Kidney epithelial cell (primary cell): Measurements from ENCODE around the gene DDAH1. TPM values are rescaled to one million over a fixed set of nuclear protein-coding genes. Genes with fewer than 3 reads are reported as not detected.
"Not testable (repeated sequence)": the region's sequence is repeated elsewhere in the genome, so short reads cannot be mapped to it uniquely, and the experiment has no call there.

Experiments
- DNase-seq: peaks from one replicate; pipeline ENCODE4 v3.0.0-alpha.2; 2010; ENCODE audit warnings: low read depth
- H3K27me3 ChIP-seq: 2 replicates; pipeline ENCODE4 v1.6.0; 2011; ENCODE audit warnings: low read length; ENCODE audit not compliant: control insufficient read depth, insufficient read depth
- H3K36me3 ChIP-seq: 2 replicates; pipeline ENCODE4 v1.5.1; 2011; ENCODE audit warnings: low read length; ENCODE audit not compliant: control insufficient read depth, insufficient read depth
- H3K4me3 ChIP-seq: 2 replicates; pipeline ENCODE4 v1.5.1; 2011; ENCODE audit warnings: low read depth, mild to moderate bottlenecking, control low read depth, low read length
- total RNA-seq: library from RNA; depleted of rRNA; stranded (reverse); fragments of >200 nt; gene quantifications from 2 replicates; pipeline ENCODE4 v1.2.3, GENCODE V29; 2015
- TF ChIP-seq, protein P1 (sequence below): IDR thresholded peaks from 2 replicates; pipeline ENCODE4 v1.5.1; 2011; ENCODE audit warnings: mild to moderate bottlenecking, moderate library complexity, low read length, control low read depth, inconsistent platforms; ENCODE audit not compliant: insufficient read depth, poor library complexity, severe bottlenecking

Gene DDAH1
- 32.6 and 33.4 TPM in 2 replicates for total RNA-seq

DNA sequence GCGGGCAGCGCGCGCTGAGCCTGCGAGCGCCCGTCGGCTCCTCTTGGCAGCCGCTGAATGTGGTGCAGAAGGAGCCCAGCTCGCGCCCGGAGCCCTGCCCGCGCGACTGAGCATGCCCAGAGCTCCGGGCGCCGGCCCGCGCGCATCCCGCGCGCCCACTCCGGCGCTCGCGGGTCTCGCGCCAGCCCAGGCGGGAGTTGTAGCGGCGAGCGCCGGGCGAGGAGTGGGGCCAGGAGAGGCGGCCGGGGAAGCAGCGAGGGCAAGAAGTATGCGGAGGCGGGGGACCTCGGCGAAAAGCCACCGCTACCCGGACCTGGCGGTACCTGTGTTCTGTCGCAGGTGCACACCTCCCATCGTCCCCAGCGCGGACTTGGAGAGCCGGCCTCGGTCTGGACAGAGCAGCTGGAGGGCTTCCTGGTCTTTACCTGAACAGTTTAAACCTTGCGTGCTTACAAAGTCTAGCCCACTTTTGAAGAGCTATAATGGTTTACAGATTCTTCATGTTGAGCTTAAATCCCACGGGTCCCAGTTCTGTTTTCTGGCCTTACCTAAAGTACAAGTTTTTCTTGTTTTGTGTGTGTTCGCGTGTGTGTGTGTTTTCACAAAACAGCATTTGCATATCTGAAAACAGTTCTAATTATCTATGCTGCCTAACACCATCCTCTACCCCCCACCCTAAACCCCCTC is at the start of gene DDAH1:
Gene DDAH1 (minus strand): TSS at position 61 of the 687 bp plus-strand sequence. CDS start 114 bp downstream, outside the sequence.
- no peak for DNase-seq
- Histone ChIP-seq H3K4me3 (peak within 1 kb of the TSS; percentile 78), H3K36me3 (no peaks in the 10 kb centered on the region), H3K27me3 (no peaks in the 10 kb centered on the region)
- TF ChIP-seq, protein P1, sequence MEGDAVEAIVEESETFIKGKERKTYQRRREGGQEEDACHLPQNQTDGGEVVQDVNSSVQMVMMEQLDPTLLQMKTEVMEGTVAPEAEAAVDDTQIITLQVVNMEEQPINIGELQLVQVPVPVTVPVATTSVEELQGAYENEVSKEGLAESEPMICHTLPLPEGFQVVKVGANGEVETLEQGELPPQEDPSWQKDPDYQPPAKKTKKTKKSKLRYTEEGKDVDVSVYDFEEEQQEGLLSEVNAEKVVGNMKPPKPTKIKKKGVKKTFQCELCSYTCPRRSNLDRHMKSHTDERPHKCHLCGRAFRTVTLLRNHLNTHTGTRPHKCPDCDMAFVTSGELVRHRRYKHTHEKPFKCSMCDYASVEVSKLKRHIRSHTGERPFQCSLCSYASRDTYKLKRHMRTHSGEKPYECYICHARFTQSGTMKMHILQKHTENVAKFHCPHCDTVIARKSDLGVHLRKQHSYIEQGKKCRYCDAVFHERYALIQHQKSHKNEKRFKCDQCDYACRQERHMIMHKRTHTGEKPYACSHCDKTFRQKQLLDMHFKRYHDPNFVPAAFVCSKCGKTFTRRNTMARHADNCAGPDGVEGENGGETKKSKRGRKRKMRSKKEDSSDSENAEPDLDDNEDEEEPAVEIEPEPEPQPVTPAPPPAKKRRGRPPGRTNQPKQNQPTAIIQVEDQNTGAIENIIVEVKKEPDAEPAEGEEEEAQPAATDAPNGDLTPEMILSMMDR = no peak

DNA sequence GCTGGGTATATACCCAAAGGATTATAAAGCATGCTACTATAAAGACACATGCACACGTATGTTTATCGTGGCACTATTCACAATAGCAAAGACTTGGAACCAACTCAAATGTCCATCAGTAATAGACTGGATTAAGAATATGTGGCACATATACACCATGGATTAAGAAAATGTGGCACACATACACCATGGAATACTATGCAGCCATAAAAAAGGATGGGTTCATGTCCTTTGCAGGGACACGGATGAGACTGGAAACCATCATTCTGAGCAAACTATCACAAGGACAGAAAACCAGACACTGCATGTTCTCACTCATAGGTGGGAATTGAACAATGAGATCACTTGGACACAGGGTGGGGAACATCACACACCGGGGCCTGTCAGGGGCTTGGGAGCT is 49.0 kb upstream of the DDAH1 start:
- H3K36me3 ChIP-seq, H3K27me3 ChIP-seq, DNase-seq, H3K4me3 ChIP-seq: not testable (repeated sequence)

DNA sequence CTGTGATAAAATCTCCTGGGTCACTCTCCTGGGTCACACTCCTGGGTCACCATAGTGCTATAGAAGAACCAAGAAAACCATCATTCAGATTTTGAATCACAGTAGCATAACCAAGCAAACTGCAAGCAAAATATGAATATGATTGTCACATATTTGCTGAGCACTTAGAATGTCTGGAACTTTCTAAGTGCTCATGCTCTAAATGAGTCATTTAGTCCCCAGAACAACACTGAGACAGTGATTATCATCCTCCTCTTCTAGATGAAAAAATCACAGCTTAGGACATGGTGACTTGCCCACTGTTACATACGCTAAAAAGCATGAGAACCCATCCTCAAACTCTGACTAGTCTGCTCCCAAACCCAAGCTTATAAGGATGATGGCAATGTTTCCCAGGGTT is 39.5 kb upstream of the DDAH1 start:
- Histone ChIP-seq H3K27me3 (no peaks in the 10 kb centered on the region), H3K36me3 (no peaks in the 10 kb centered on the region), H3K4me3 (no peak overlapping the region)
- no peak for DNase-seq
- TF ChIP-seq, protein P1 = no peak

DNA sequence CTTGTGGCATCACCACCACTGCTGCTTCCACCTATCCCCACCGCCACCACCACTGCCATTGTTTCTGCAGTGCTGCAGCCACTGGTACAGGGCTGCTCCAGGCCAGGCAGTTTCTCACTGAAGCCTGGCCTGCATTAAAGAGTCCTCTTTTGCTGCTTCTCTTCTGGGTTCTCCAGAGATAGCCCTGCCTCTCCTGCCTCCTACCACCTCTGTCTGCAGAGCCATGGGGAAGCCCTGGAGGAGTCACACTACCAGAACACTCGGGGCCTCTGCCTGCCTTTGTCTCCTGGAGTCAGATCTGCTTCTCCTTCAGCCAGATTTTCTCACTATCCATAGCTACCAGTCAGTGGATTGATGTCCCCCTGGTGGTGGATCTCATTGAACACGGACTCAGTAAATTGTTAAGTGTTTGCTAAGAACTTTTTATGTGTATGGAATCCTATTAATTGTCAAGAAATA is 37.7 kb upstream of the DDAH1 start:
- DNase-seq = no peak
- H3K36me3 ChIP-seq = no peaks in the 10 kb centered on the region
- TF ChIP-seq, protein P1 = peak; percentile 64

DNA sequence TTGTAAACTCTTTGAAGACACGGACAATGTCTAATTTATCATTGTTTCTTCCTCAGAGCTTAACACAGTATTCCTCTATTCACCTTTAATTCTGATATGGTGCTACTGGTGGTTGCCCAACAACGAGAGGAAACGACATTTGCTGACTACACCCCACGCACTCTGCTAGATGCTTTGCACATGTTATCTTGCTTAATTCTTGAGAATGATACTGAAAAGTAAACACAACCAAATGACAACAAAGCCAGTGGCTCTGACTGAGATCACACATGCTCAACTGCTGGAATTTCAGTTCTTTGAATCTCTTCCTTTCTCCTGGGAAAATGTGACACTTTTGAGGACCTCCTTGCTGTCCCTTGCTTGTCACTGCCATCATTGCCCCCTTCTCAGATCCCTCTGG is 37.2 kb upstream of the DDAH1 start:
- no peak for DNase-seq
- Histone ChIP-seq H3K27me3 (no peaks in the 10 kb centered on the region), H3K4me3 (no peak overlapping the region), H3K36me3 (no peaks in the 10 kb centered on the region)
- TF ChIP-seq, protein P1 = no peak

More for the DNA sequence above, 37.7 kb upstream of the DDAH1 start:
- Histone ChIP-seq H3K4me3 (no peak overlapping the region), H3K27me3 (no peaks in the 10 kb centered on the region)

DNA sequence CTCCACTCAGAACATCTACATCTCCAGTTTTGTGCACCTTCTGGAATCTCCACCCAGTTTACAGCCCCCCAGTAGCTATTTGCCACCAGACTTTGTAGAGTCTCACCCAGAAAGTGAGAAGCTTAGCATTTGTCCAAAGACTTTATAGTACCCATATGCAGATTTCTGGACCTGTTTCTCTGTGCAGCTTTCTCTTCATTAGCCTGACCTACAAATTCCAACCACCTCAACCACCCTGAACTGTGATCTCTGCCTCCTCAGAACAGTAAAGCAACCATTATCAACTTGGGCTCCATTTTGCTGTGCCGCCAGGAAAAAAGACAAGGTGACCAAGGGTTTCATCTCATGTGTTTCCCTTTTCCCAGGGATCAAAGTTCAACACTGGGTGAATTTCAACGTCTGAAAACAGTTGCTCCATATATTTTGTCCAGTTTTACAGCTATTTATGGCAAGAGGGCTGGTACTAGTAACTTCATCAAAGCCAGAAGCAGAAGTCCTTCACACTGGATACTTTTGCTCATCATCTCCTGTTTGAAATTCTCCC is 36.5 kb upstream of the DDAH1 start:
- H3K27me3 ChIP-seq = no peaks in the 10 kb centered on the region
- no peak overlapping the region for H3K4me3 ChIP-seq
- H3K36me3 ChIP-seq = no peaks in the 10 kb centered on the region
- TF ChIP-seq, protein P1 = no peak
- no peak for DNase-seq
